NCI-H2107 treated with DMSO at 0.1 percent for 48 hours (cell line): Measurements from ENCODE around the gene CALM3.
"Not testable (repeated sequence)": the region's sequence is repeated elsewhere in the genome, so short reads cannot be mapped to it uniquely, and the experiment has no call there.

ENCODE experiments used
- DNase-seq: peaks from one replicate; lab custom pipeline; 2025; ENCODE audit not compliant: unreplicated experiment; lab: John Stamatoyannopoulos, UW

CALM3 gene

DNA sequence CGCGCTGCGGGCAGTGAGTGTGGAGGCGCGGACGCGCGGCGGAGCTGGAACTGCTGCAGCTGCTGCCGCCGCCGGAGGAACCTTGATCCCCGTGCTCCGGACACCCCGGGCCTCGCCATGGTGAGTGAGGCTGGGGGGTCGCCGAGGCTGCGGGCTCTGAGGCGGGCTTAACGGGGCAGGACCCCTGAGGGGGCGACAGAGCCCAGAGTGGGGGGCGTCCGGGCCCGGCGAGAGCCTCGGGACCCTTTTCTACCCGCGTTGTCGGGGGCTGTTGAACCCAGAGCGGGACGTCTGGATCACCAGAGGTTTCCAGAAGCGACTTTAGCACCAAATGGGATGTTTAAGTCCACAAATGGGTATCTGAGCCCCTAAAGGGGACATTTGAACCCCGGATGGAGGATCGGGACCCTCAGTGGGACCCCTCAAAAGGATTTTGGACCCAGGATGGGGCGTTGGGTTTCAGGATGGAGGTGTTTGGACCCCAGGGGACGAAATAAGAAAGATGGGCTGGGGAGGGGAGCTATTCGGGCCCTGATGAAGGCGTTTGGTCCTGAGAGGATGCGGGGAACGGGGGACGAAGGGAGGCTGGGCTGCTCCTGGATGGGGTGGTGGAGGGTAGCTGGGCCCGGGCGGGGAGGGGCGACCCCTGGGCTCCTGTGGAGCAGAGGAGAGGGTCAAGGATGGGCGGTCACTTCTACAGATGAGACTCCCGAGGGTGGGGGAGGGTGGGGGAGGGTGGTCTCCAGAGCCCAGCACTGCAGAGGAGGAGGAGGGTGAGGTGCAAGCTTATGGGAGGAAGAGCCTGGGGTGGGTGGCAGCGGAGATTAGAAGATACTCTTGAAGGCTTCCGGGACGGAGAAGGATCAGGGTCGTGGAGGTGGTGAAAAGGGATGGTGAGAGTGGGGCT, at the start of gene CALM3:
Gene CALM3, plus strand, starts transcription at position 13 of the 907 bp plus-strand sequence. Its CDS starts 105 bp downstream, at position 118.
- no peak for DNase-seq

GRCh38 chr19:46552891-46553290, 48.2 kb upstream of the CALM3 start:
- no peak for DNase-seq

GRCh38 chr19:46554161-46554560, 47.0 kb upstream of the CALM3 start:
- no peak for DNase-seq

- no peak for DNase-seq
Measured at GRCh38 chr19:46555628-46556280, 45.4 kb upstream of the CALM3 start.

DNA sequence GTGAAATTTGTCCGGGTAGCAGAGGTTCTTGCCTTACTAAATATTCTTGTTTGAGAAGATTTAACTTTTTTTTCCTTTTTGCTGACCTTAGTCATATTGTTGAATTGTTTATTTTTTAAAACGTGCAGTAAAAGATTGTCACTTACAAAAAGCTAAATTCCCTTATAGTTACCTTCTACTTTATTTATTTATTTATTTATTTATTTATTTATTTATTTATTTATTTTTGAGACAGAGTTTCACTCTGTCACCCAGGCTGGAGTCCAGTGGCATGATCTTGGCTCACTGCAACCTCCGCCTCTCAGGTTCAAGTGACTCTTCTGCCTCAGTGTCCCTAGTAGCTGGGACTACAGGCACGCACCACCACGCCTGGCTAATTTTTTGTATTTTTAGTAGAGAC, 44.7 kb upstream of the CALM3 start:
- not testable (repeated sequence) for DNase-seq

- no peak for DNase-seq
Measured at GRCh38 chr19:46559203-46559602, 41.9 kb upstream of the CALM3 start.

DNA sequence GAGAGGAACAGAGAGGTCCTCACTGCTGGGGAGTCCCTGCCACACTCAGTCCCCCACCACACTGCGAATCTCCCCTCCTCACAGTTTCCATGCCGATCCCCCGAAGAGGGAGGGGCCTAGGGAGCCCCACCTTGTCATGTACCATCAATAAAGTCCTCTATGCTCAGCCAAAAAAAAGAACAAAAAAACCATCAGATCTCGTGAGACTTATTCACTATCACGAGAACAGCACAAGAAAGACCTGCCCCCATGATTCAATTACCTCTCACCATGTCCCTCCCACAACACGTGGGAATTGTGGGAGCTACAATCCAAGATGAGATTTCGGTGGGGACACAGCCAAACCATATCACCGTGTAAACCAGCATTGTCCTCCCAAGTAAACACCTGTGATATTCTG, 41.5 kb upstream of the CALM3 start:
- not testable (repeated sequence) for DNase-seq

DNA sequence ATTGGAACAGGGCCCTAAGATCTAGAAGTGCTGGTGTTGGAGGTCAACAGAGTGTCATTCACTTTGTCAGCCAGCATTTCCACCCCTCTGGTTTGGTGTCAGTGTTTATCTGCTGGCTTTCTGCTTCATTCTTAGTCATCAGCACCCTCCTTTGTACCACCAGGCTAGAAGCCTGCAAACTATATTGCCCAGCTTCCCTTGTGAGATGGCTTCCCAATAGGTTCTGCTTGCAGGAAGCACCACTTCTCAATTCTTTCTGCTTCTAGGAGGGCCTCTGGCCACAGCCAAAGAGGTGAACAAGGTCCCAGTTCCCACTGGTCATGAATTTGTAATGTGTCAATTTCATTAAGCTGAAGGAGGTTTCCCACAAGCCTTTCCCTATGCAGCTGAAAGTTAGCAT, 36.4 kb upstream of the CALM3 start:
- no peak for DNase-seq

- DNase-seq, result no peak
Measured at GRCh38 chr19:46571495-46571894, 29.6 kb upstream of the CALM3 start.

GRCh38 chr19:46573679-46574498, 27.2 kb upstream of the CALM3 start:
- no peak for DNase-seq

GRCh38 chr19:46574533-46574932, 26.6 kb upstream of the CALM3 start:
- peak; percentile 5 for DNase-seq

DNA sequence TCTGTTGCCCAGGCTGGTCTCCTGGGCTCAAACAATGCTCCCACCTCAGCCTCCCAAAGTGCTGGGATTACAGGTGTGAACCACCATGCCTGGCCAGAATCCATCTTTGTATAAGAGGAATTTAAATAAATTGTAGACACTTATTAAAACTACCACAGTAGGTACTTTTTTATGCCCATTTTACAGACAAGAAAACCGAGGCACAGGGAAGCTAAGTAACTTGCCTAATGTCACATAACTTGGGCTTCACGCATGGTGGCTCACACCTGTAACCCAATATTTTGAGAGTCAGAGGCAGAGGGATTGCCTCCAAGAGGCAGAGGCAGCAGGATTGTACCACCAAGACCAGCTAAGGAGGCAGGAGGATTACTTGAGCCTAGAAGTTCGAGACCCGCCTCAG, 22.7 kb upstream of the CALM3 start:
- DNase-seq, result no peak

- DNase-seq, result no peak
Measured at GRCh38 chr19:46579361-46579879, 21.7 kb upstream of the CALM3 start.

- no peak for DNase-seq
Measured at GRCh38 chr19:46580247-46580646, 20.9 kb upstream of the CALM3 start.

DNA sequence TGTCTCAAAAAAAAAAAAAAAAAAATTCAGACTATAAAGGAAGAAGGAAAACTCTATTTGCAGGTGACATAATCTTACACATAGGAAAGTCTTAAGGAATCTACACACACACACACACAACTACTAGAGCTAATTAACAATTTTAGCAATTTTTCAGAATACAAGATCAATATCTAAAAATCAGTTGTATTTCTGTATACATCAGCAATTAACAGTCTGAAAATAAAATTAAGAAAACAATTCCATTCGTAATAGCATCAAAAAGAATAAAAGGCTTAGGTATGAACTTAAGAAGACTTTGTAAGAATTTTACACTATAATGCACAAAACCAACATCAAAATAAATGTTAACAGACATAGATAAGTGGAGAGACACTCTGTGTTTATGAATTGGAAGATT, 15.6 kb upstream of the CALM3 start:
- DNase-seq, result no peak

DNA sequence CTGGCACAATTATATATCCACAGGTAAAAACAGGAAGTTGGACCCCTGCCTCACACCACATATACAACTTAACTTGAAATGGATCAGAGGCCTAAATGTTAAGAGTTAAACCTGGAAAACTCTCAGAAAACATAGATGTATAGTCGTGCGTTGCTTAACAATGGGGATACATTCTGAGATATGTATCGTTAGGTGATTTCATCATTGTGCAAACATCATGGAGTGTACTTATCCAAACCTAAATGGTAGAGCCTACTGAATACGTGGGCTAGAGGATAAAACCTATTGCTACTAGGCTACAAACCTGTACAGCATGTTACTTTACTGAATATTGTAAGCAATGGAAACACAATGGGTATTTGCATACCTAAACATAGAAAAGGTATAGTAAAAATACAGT, 14.8 kb upstream of the CALM3 start:
- no peak for DNase-seq

GRCh38 chr19:46587861-46588260, 13.3 kb upstream of the CALM3 start:
- no peak for DNase-seq

DNA sequence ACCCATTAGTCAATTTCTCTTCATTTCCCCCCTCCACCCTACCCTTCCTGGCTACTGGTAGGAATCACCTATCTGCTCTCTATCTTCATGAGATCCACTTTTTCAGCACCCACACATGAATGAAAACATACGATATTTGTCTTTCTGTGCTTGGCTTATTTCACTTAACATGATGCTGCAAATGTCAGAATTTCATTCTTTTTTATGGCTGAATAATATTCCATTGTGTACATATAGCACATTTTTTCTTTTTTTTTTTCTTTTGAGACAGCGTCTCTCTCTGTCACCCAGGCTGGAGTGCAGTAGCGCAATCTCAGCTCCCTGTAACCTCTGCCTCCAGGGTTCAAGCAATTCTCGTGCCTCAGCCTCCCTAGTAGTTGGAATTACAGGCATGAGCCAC, 9.9 kb upstream of the CALM3 start:
- DNase-seq, result no peak

DNA sequence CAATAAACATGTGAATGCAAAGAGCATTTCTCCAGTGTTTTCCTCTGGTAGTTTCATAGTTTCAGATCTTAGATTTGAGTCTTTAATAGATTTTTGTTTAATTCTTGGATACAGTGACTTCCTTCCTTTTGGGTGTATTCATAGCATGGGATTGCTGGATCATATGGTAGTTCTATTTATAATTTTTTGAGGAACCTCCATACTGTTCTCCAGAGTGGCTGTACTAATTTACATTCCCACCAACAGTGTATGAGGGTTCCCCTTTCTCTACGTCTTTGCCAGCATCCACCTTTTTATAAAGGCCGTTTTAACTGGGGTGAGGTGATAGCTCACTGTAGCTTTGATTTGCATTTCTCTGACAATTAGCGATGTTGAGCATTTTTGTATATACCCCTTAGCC, 9.3 kb upstream of the CALM3 start:
- DNase-seq, result no peak

- no peak for DNase-seq
Measured at GRCh38 chr19:46596008-46596407, 5.1 kb upstream of the CALM3 start.

- DNase-seq, result no peak
Measured at GRCh38 chr19:46598372-46598917, 2.7 kb upstream of the CALM3 start.
